ENCODE measurements around the gene ICAM1. TPM values are rescaled to one million over a fixed set of nuclear protein-coding genes. Genes with fewer than 3 reads are reported as not detected.

ICAM1 gene
- total RNA-seq, 1 experiment from 2014 or later: 2.3 TPM

DNA sequence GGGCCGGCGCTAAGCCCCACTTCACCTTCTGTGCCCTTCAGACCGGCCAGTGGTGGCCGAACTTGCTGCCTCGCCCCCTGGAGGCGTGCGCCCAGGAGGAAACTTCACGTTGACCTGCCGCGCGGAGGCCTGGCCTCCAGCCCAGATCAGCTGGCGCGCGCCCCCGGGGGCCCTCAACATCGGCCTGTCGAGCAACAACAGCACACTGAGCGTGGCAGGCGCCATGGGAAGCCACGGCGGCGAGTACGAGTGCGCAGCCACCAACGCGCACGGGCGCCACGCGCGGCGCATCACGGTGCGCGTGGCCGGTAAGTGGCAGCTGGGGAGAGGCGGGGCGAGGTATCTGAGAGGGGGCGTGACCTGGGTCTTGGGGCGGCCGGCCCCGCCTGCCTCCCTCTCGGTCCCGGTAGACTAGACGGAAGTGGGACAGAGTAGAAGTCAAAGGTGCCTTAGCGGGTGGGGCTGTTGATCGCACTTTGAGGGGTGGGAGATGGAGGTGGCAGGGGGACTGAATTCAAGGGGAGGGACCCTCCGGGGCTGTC, 24.5 kb downstream of the ICAM1 start:
- Histone ChIP-seq H3T11ph (ENCODE audit: low read length) (no peak overlapping the region), H3K56ac (ENCODE audit: insufficient read length, low read depth, low read length) (no peak overlapping the region), H3K79me2 (ENCODE audit: insufficient read depth, low read length) (no peaks in the 10 kb centered on the region), H3K4me1 (ENCODE audit: insufficient read depth, low read length) (no peaks in the 10 kb centered on the region; the same call in 1 of the 2 replicates), H3K79me1 (ENCODE audit: insufficient read depth, low read depth, low read length, poor library complexity, severe bottlenecking) (no peaks in the 10 kb centered on the region), H3K14ac (ENCODE audit: insufficient read depth, low read length) (no peak overlapping the region), H2BK120ac (ENCODE audit: low read depth, low read length, poor library complexity, severe bottlenecking) (no peak overlapping the region), H3K27me3 (ENCODE audit: insufficient read depth, low read length) (peaks cover 54% of the 10 kb centered on the region), H2AK5ac (ENCODE audit: insufficient read length, low read length) (no peak overlapping the region), H4K5ac (ENCODE audit: insufficient read length, low read depth, low read length) (no peak overlapping the region), H4K8ac (replicated peaks; ENCODE audit: insufficient read length, low read depth, low read length) (no peak overlapping the region), H4K91ac (ENCODE audit: insufficient read length, low read depth, low read length) (no peak overlapping the region), H2BK15ac (ENCODE audit: low read depth, low read length) (no peak overlapping the region), H3K23me2 (ENCODE audit: insufficient read length, low read depth, low read length, poor library complexity, severe bottlenecking) (peaks cover 27% of the 10 kb centered on the region), H3K27ac (ENCODE audit: insufficient read length, low read depth, low read length) (no peak overlapping the region), H3K4ac (ENCODE audit: low read depth, low read length) (no peak overlapping the region), H3K18ac (ENCODE audit: insufficient read length, low read depth, low read length) (no peak overlapping the region), H3K4me2 (ENCODE audit: insufficient read depth, insufficient read length, low read length) (peak overlapping the region; percentile 66), H2BK20ac (ENCODE audit: low read depth, low read length, poor library complexity, severe bottlenecking) (no peak overlapping the region), H2BK5ac (ENCODE audit: insufficient read length, low read length) (no peak overlapping the region), H3K9ac (ENCODE audit: extremely low read depth, insufficient read length, low read length) (no peak overlapping the region), H3K23ac (ENCODE audit: insufficient read length, low read depth, low read length) (no peak overlapping the region), H2BK12ac (ENCODE audit: insufficient read length, low read depth, low read length) (no peak overlapping the region), H3K9me3 (ENCODE audit: control insufficient read depth, low read depth, low read length) (no peaks in the 10 kb centered on the region), H4K20me1 (ENCODE audit: control insufficient read depth, insufficient read depth, insufficient read length) (no peaks in the 10 kb centered on the region), H2AFZ (ENCODE audit: low read length) (no peak overlapping the region)
- DNase-seq: peak; percentile 60
- Mint-ChIP-seq H3K36me3 (ENCODE audit: insufficient read depth in 1 of 3, low read depth in 3 of 3) (no peaks in the 10 kb centered on the region; a peak in 3 of 7 replicates), H3K9me3 (peaks cover 0 to 2% of the 10 kb centered on the region in 2 experiments; a peak in 2 of 5 replicates), H3K4me1 (peaks cover 10 to 33% of the 10 kb centered on the region in 2 experiments), H3K27ac (no peak overlapping the region; a peak in 1 of 7 replicates), H3K27me3 (ENCODE audit: low read depth) (peaks cover 90% of the 10 kb centered on the region), H3K4me3 (peak overlapping the region; percentile 49 to 81)
- no CpG with 5 or more reads among the region's 48 CpGs for WGBS (ENCODE audit: extremely low coverage, insufficient read length, low lambda C conversion rate)
- TF ChIP-seq, protein P1, sequence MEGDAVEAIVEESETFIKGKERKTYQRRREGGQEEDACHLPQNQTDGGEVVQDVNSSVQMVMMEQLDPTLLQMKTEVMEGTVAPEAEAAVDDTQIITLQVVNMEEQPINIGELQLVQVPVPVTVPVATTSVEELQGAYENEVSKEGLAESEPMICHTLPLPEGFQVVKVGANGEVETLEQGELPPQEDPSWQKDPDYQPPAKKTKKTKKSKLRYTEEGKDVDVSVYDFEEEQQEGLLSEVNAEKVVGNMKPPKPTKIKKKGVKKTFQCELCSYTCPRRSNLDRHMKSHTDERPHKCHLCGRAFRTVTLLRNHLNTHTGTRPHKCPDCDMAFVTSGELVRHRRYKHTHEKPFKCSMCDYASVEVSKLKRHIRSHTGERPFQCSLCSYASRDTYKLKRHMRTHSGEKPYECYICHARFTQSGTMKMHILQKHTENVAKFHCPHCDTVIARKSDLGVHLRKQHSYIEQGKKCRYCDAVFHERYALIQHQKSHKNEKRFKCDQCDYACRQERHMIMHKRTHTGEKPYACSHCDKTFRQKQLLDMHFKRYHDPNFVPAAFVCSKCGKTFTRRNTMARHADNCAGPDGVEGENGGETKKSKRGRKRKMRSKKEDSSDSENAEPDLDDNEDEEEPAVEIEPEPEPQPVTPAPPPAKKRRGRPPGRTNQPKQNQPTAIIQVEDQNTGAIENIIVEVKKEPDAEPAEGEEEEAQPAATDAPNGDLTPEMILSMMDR (conservative IDR thresholded peaks at IDR 0.05): peak; percentile 43
